ENCODE results near the gene TNFRSF11A. TPM values are rescaled to one million over a fixed set of nuclear protein-coding genes. Genes with fewer than 3 reads are reported as not detected.

Gene TNFRSF11A
- total RNA-seq, 1 experiment from 2014 or later = 3.8 TPM

DNA sequence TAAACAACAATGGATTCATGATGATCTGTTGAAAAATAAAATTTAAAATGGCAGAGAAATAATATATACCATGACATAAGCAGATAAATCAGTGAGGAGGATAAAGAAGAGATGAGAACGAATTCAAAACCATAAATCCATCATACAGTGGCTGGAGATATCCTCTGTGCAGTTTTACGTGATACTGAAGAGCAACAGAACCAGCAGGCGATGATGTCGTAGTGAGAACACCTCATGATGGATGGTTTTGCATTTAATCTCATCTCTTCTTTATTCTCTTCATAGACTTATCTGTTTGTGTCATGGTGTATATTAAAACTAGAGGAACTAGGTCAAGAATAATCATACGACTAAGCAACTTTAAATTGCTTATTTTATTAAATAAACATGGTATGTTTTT, 56.3 kb downstream of the TNFRSF11A start:
- no peak for DNase-seq (ENCODE audit: low read depth)

- DNase-seq (ENCODE audit: low read depth) = no peak
These were observed 59.0 kb downstream of the TNFRSF11A start for GRCh38 chr18:62384068-62384467.

DNA sequence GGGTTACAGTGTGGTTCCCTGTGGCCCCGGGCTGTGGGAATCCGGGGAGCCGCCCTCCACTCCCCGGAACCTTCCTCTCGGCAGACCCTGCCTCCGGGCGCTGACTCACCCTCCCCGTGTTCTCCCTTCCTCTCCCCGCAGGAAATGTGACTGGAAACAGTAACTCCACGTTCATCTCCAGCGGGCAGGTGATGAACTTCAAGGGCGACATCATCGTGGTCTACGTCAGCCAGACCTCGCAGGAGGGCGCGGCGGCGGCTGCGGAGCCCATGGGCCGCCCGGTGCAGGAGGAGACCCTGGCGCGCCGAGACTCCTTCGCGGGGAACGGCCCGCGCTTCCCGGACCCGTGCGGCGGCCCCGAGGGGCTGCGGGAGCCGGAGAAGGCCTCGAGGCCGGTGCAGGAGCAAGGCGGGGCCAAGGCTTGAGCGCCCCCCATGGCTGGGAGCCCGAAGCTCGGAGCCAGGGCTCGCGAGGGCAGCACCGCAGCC, 59.5 kb downstream of the TNFRSF11A start:
- no peak for DNase-seq (ENCODE audit: low read depth)

DNA sequence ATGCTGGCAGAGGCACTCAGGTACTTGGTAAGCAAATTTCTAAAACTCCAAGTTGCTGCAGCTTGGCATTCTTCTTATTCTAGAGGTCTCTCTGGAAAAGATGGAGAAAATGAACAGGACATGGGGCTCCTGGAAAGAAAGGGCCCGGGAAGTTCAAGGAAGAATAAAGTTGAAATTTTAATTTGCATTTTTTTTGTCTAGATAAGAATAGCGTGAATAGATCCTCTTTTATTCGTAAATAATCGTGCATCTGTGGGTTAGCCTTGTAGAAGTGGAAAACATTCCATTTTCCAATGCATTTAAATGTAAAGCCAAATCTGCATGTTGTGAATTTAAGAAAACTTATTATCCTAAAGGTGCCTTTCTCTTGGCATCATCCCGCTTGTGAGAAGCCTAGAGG, 61.0 kb downstream of the TNFRSF11A start:
- DNase-seq (ENCODE audit: low read depth) = no peak

DNA sequence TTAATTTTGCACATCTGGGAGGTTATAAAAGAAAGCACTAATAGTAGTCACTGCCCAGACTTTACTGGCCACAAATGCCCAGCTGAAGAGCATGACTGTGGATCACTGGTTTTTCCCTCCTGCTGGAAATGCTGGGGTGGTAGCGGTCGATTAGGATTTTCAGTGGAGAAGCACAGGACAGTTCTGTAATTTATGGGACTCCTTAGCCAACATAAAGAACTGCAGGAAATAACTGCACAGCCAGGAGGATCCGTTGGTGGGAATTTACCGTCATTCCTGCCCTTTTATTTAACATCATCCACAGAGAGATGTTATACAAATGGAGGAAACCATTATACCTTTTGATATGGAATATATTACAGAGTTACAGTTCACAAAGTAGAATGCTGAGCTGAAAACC, 61.5 kb downstream of the TNFRSF11A start:
- DNase-seq (ENCODE audit: low read depth) = no peak

- no peak for DNase-seq (ENCODE audit: low read depth)
These were observed 62.1 kb downstream of the TNFRSF11A start for GRCh38 chr18:62387257-62387656.

DNA sequence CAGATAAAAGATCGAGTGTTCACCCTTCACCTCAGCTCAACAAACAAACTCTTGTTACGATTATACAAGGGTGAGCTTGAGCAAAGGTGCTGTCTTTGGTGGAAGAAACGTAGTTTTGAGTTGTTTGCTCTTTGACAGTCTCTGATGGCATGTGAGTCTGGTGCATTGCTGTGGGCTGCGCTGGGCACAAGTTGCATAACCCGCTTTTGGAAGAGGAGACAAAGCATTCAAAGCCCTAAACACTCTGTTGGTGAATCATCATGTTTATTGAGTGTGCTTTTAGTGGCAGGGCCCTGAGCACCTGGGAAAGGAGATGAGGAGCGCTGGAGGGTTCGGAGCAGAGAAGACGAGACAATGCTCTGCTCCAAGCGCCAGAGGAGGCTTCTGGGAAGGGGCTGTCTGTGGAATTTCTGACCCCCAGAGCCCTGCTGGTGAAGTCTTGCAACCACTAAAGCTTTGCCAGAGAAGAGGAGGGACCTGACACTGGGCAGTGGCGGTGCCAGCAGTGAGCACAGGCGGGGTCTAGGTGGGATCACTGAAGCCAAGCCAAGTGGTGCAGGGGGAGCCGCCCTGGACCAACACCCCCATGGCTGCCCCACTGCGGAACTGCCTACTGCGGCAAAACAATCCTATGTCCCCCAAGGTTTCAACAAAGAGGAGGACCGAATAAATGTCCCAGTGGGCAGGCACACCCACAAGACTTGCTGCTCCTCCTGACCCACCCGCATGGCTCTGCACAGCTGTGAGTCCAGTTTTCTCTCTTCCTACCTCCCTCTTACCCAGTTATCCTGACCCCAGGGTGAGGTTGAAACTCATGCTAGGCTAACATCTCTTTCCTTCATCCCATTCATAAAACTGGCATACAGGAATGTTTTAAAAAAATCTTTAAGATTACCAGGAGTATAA, 64.0 kb downstream of the TNFRSF11A start:
- peak; percentile 66 for DNase-seq (ENCODE audit: low read depth)

DNA sequence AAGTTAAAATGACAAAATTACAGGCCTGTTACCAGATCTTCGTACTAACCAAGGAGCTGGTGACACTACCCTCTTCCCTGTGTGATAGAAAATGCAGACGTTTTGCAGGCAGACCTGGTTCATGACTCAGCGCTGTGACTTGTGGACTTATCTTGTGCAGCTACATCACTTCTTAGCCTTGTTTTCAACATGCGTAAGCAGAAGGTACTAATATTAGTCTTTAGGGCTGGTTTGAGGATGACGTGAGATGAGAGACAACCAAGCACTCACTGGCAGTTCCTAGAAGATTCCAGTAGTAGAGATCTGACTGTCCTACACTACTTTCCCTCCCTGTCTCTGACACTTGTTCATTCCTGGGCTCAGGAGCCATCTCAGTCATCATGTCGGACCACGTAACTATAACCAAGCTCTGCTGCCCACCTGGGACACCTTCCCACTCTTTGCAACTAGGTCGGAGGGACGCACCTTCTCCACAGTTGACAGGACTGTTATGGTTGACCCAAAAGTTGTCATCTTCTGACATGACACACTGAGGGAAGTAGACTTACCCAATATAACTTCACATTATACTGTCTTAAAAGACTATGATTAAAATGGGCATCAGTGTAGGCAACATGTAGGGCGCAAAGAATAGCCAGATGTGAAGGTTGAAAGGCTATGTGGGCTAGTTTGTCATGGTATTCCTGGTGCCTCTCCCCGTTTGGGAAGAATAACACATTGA, 64.8 kb downstream of the TNFRSF11A start:
- DNase-seq (ENCODE audit: low read depth) = no peak

- DNase-seq (ENCODE audit: low read depth) = no peak
These were observed 69.1 kb downstream of the TNFRSF11A start for GRCh38 chr18:62394006-62394763.

DNA sequence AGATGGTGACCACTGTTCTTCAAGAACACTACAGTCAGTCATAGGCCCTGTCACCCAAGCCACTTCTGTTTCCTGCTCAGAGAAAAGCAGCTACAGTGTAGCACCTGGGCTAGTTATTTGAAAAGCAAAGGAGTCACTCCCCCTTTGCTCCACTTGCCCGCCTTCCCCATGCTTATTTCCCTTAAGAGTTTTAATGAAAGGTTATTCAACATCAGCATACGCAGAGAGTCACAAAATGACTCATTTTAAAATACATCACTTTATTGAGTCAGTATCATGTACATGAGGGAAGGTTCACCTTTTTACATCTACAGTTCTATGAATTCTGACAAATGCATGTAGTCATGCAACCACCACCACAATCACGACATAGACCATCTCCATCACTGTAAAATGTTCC, 71.3 kb downstream of the TNFRSF11A start:
- peak; percentile 4 for DNase-seq (ENCODE audit: low read depth)

GRCh38 chr18:62396967-62397366, 71.9 kb downstream of the TNFRSF11A start:
- DNase-seq (ENCODE audit: low read depth) = no peak

GRCh38 chr18:62398291-62398690, 73.2 kb downstream of the TNFRSF11A start:
- DNase-seq (ENCODE audit: low read depth) = no peak

- DNase-seq (ENCODE audit: low read depth) = no peak
These were observed 74.2 kb downstream of the TNFRSF11A start for GRCh38 chr18:62399276-62399675.

- DNase-seq (ENCODE audit: low read depth) = peak; percentile 74
These were observed 74.7 kb downstream of the TNFRSF11A start for GRCh38 chr18:62399781-62400308.

DNA sequence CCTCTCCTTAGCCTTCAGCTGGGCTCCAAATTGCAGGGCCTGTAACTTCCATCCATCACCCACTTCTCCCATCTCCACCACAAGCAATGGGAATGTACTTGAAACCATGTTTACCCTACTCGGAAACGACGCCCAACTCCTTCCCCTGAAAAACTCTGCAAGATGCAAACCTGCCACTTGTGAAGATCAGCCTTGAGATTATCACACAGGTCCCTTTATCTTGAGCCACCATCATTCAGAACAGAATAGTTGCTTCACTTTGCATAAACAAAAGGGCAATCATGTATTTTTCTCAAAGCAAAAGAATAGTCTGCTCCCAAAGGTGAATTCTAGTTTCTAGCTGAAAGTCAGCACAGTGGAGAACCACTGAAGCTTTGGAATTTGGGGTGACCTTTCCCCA, 75.8 kb downstream of the TNFRSF11A start:
- no peak for DNase-seq (ENCODE audit: low read depth)

- no peak for DNase-seq (ENCODE audit: low read depth)
These were observed 77.3 kb downstream of the TNFRSF11A start for GRCh38 chr18:62402342-62402948.

DNA sequence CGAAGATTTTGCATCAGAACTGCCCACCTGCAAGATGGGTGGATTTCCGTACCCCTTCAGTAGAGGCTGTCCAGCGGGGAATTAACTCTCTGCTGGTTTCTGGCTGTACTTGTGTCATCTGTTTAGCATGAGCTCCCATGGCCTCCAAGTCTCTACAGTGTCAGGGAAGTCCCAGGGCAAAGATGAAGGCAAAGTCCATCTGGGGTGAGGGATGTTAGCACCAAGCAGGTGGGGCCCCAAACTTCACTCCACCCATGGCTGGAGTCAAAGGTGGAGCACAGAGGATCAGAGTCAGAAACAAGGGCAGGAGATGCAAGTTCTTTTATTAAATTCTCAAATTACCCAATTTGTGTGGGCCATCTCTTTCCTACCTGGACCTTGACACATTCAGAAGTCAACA, 78.0 kb downstream of the TNFRSF11A start:
- DNase-seq (ENCODE audit: low read depth) = no peak

- peak; percentile 19 for DNase-seq (ENCODE audit: low read depth)
These were observed 79.8 kb downstream of the TNFRSF11A start for GRCh38 chr18:62404881-62405280.

DNA sequence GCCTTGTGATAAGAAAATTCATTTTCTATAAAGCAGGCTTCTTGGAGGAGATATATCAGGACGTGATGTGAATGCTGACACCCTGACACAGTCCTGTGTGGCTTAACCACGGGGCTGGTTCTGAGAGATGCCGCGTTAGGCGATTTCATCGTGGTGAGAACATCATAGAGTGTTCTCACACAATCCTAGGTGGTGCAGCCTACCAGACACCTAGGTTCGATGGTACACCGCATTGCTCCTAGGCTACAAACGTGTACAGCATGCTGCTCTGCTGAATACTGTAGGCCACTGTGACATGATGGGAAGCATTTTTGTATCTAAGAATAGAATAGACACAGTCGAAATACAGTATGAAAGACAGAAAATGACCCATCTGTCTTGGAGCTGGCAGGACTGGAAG, 82.5 kb downstream of the TNFRSF11A start:
- DNase-seq (ENCODE audit: low read depth) = no peak

DNA sequence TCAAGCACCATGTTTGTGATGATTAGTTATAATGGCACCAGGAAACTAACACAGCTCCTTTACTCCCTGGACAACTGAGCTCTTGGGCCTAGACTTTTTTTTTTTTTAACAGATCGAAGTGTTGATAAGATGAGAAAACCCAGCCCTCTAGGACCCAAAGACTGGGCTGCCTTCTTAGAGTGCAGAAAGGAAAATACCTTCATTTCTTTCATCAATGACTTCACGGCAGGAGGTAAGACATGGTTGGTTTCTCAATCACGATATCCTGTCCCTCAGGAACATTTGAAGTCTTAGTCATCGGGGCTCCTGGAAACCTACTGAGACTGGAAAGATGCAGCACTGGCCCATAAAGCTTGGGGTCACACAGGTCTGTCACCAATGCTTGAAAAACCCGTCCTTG, 84.7 kb downstream of the TNFRSF11A start:
- DNase-seq (ENCODE audit: low read depth) = peak; percentile 42

DNA sequence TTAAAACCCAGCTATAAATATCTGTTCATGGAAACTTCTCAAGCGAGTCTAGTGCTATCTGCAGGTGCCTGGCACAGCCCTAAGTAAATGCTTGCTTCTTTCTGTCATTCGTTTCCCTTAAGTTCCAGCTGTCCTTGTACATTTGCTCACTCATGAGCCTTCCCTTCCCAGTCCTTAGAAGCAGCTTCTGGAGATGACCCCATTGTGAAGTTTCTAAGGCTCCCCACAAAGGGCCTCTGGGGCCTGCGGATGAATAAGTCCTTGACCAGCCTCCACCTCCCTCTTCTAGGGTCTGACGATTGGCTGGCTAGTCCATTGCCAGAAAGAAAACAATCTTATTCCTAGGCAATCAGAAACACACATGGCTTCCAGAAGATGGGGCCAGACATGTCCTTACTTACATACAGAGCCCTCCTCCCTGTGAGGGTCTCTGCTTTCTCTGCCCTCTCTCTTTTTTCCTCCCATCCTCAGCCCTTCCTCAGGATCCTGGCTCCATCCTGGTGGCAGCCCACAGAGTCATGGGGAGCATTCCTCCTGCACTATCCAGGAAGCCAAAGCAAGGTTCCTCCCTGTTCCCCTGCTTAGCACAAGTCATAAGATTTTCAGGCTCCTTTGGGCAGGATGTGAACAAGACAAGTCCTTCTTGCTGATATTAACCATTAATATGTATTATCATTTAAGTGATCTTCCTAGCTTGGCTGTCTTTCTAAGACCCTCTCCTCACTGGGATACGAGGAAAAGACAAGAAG, 87.3 kb downstream of the TNFRSF11A start:
- DNase-seq (ENCODE audit: low read depth) = no peak

Data from M059J (cell line).